NOMO-1 (cell line): ENCODE results near the gene TMEM170A.
"Not testable (repeated sequence)": the region's sequence is repeated elsewhere in the genome, so short reads cannot be mapped to it uniquely, and the experiment has no call there.

Source experiments
- DNase-seq, 2 experiments: peaks; one replicate each; lab custom pipeline; 2025; ENCODE audit not compliant: unreplicated experiment in 2 of 2; lab: John Stamatoyannopoulos, UW

TMEM170A gene

GRCh38 chr16:75464122-75464918 lies at the start of gene TMEM170A:
Gene TMEM170A, minus strand, starts transcription at chr16:75464689. Its CDS starts 89 bp downstream, at chr16:75464600.
- DNase-seq: peak; percentile 98 to 99

- DNase-seq: peak; percentile 49 to 69
Observed at GRCh38 chr16:75506574-75506973, 42.1 kb upstream of the TMEM170A start.

GRCh38 chr16:75506107-75506506 lies 41.6 kb upstream of the TMEM170A start:
- DNase-seq: no peak

- DNase-seq: no peak
Observed at GRCh38 chr16:75503801-75504200, 39.3 kb upstream of the TMEM170A start.

- no peak for DNase-seq
Observed at GRCh38 chr16:75502916-75503605, 38.6 kb upstream of the TMEM170A start.

- DNase-seq: not testable (repeated sequence)
Observed at GRCh38 chr16:75501820-75502219, 37.3 kb upstream of the TMEM170A start.

- DNase-seq: no peak
Observed at GRCh38 chr16:75501359-75501758, 36.9 kb upstream of the TMEM170A start.

- DNase-seq: not testable (repeated sequence)
Observed at GRCh38 chr16:75498605-75499322, 34.3 kb upstream of the TMEM170A start.

GRCh38 chr16:75497558-75497957 lies 33.1 kb upstream of the TMEM170A start:
- no peak for DNase-seq

GRCh38 chr16:75495076-75495674 lies 30.7 kb upstream of the TMEM170A start, which contains the start of gene CHST6:
Gene CHST6, minus strand, starts transcription at chr16:75495441. Its CDS starts 15,613 bp downstream, at chr16:75479828.
- peak in 1 of 2 experiments; percentile 58 for DNase-seq

- no peak for DNase-seq
Observed at GRCh38 chr16:75494661-75495075, 30.2 kb upstream of the TMEM170A start.

GRCh38 chr16:75494184-75494583 lies 29.7 kb upstream of the TMEM170A start:
- no peak for DNase-seq

GRCh38 chr16:75491876-75492275 lies 27.4 kb upstream of the TMEM170A start:
- DNase-seq: no peak

GRCh38 chr16:75488322-75488721 lies 23.8 kb upstream of the TMEM170A start:
- no peak for DNase-seq

- no peak for DNase-seq
Observed at GRCh38 chr16:75486676-75487313, 22.3 kb upstream of the TMEM170A start.

GRCh38 chr16:75486014-75486675 lies 21.7 kb upstream of the TMEM170A start:
- DNase-seq: no peak

GRCh38 chr16:75485230-75486013 lies 20.9 kb upstream of the TMEM170A start:
- DNase-seq: no peak

GRCh38 chr16:75483222-75483621 lies 18.7 kb upstream of the TMEM170A start:
- no peak for DNase-seq
